Activated T-cell treated with anti-CD3 and anti-CD28 coated beads, Interleukin-2, amount 50 U/mL, for 48 hours (primary cell): ENCODE data around the gene CNOT3.
A peak's percentile ranks its signal among the peaks of the same experiment; 100 is the strongest.
"Not testable (repeated sequence)": the region's sequence is repeated elsewhere in the genome, so short reads cannot be mapped to it uniquely, and the experiment has no call there.

Experiments used
- DNase-seq, 2 experiments: peaks; one replicate each; pipeline ENCODE4 v3.0.0-alpha.2; 2020

Gene CNOT3

DNA sequence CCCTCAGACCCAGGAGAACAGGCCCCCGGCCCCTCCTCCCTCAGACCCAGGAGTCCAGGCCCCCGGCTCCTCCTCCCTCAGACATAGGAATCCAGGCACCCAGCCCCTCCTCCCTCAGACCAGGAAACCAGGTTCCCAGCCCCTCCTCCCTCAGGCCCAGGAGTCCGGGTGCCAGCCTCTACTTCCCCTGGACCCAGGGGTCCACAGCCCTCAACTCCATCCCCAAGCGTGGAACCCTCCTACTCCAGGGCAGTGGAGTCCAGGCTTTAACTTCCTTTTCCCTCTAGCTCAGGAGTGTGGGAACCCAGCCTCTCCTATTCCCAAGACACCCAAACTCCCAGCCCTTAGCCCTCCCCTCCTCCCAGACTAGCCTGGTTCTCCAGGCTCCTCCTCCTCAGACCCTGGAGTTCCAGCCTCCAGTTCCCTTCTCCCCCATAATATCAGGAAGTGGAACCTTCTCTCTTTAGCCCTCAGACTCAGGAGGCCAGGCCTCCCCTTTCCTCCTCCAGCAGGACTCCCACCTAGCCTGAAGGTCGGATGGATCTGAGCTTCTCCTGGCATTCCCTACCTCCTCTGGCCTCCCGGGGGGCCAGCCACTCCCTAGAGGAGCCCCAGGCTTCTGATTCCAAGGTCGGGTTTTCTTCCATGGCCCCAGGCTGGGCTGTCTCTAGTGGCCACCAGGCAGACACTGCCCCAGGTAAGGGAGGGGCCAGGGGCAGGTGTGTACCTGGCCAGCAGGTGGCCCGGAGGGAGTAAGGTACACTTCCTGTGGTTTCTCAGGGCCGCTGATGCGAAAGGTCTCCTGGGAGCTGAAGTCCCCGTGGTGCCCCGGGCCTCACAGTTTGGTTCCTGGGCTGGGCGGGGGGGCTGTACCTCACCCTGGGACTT, 35.2 kb downstream of the CNOT3 start, which contains the start of gene TMC4:
Gene TMC4 (minus strand): TSS at position 690 of the 888 bp plus-strand sequence. CDS start 43 bp downstream, at position 647.
- DNase-seq, result no peak

DNA sequence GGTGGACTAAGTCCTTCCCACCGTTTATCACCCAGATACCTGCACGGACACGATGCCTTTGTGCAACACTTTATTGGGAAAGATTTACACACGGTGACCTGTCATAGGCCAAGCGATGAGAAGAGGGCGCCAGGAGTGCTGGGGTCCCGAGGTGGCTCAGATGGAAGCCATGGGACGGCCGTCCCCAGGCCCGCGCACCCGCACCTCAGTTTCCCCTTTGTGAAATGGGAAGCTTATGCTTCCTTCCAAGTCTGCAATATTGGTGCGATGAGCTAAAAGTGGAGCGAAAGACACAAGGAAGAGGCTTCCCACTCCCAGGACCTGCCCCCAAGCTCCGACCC, 35.8 kb downstream of the CNOT3 start:
- no peak for DNase-seq

DNA sequence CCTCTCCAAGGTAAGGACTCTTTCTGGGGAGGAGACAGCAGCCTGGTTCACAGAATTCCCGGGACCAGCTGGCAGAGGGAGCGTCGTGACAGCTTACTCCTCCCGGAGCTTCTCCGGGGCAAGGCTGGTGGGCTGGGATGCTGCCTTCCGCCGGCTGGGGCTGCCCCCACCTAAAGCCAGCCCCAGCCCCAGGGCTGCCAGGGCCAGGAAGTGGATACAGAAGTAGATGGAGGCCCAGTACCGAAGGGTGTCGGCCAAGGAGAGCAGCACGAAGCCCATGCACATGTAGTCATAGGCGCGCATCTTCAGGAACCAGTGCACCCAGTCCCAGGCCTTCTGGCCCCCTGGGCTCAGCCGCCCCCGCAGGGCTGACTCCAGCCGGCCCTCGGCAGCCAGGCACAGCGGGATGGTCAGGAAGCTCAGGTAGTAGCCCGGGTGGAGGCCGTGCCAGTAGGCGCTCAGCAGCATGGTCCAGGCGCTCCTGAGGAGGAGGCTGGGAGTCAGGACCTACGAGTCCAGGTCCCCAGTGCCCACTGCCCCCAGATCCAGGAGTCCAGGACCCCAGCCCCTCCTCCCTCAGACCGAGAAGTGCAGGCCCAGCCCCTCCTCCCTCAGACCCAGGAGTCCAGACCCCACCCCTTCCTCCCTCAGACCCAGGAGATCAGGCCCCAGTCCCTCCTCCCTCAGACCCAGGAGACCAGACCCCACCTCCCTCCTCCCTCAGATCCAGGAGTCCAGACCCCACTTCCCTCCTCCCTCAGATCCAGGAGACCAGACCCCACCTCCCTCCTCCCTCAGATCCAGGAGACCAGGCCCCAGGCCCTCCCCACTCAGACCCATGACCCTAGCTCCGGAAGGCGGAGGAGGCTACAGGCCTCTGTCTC, 36.6 kb downstream of the CNOT3 start:
- DNase-seq, result no peak

DNA sequence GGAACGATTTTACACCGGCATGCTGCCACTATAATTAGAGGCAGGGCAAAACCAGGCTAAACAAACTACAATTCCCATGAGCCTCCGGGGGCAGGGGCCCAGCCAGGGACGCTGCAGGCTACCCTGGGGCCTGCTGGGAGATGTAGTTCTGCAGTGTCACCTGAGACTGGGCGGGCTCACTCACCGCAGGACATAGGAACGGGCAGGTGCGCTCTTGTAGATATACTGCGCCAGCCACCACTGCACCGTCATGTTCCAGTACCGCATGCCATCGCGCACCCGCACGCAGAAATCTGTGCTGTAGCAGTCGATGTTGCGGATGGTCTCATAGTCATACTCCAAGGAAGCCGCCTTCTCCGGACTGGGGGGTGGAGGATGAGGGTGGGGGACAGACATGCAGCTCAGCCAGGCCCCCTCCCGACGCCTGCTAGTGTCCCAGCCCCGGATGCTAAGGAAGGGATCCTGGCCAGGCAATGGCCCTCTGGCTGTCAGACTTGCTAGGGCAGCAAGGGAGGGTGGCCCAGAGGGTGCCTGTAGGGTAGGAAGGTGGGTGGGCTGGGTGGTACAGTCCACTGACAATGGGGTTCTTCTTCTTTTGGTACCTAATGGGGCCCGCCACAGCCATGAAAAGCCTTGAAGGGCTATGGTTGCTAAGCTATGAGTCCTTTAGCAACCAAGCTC, 41.2 kb downstream of the CNOT3 start:
- DNase-seq, result peak; percentile 45 to 65

DNA sequence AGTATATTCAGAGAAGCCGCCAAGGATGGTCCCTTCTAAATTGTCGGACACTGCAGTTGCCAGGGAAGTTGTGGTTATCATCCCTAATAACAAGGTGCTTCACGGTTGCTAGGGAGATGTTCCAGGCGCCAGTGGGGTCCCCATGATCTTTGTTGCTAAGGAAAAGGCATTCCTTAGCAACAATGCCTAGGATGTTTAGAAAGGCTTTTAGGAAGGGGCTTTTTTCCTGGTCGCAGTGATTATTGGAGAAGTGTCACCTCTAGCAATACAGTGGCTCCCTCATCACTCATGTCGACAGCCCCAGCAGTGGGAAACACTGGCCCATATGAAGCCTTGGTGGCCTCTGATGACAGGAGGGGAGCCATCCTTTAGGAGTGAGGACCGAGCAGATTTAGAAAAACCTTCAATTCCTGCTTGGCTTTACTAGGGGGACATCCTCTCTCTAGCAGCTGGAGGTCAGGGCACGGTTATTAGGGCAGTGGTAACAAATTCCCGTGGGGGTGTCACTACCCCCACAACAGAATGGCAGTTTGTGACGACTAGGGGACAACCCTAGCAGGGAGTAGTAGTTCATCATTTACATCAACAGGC, 41.8 kb downstream of the CNOT3 start:
- DNase-seq, result no peak

DNA sequence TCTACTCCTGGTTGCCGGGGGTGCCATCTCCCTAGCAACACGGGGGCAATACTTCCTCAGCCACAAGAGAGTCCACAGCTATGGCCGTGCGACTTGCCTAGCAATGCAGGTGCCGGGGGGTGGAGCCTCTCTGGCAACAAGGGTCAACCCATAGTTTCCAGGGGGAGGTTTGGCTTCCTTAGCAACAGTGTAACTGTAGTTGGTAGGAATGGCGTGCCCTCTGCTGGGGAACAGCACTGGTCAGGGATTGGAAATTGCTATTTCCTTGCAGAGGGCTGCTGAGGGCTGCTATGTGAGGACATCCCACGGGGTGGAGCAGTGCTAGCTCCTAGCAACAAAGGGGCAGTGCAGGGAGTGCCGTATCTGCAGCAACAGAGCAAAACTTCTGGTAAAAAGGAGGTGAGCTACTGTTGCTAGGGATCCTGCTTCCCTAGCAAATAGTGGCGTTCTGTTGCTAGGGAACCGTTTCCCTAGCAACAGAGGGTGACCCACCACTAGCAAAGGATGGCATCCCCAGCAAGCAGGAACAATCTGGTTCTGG, 42.4 kb downstream of the CNOT3 start:
- DNase-seq, result no peak

DNA sequence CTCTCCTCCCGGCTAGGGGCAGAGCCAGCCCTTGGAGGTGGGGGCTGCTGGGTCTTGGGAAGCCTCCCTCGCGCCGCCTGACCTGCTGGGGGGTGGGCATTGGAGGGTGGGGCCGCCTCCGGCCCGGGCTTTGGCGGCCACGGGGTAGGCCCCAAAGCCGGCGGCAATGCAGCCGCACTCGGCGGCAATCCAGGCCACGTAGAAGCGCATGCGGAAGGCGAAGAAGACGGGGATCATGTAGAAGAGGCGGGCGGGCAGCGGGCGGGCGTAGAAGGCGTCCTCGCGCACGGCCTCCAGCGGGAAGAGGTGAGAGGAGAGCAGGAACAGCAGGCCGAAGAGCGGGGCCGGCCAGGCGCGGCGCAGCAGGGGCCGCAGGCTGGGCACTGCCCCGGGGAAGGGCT, 43.1 kb downstream of the CNOT3 start:
- no peak for DNase-seq

DNA sequence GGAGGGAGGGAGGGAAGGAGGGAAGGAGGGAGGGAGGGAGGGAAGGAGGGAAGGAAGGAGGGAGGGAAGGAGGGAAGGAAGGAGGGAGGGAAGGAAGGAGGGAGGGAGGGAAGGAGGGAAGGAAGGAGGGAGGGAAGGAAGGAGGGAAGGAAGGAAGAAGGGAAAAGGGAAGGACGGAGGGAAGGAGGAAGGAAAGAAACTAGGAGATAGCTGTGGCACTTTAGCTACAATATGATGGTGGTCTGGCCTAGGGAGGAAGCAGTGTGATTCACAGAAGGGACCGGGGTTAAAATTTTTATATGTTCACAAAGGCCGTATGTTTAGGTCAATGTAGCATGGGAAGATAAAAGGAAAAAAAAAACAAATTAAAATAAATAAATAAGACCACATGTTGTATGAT, 44.3 kb downstream of the CNOT3 start:
- DNase-seq, result not testable (repeated sequence)

DNA sequence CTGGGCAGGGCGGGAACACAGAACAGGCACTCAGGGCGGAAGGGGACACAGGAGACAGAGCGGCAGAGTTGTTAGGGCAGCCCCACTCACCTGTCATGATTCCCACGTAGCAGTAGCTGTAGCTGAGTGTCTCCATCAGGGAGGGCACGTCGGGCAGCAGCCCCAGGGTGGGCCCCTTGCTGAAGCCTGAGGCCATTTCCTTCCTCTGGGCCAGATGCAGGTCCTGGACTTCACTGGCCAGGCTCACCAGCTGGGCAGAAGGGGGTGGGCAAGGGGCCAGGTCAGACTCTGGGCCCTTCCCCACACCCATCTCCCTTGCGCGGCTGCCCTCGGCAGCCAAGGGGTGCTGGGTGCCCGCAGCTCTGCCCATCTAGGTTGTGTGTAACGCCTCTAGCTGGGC, 45.9 kb downstream of the CNOT3 start:
- no peak for DNase-seq

DNA sequence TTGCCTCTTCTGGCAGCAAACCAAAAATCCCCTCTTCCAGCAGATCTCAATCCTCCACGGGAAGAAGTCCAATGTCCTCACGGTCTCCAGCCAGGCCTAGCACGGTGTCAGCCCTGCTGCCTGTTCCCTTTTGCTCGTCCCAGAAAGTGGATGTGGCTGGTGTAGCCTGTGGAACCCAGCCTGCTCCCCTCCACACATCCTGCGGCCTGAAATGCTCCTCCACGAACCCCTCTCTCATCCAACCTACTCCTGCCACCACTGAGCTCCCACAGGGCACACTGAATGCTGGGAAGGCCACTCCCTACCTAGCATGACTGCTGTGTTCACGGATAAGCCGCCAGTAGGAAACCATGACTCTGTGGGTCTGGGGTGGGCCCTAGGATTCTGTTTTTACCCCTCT, 48.8 kb downstream of the CNOT3 start:
- DNase-seq, result no peak

DNA sequence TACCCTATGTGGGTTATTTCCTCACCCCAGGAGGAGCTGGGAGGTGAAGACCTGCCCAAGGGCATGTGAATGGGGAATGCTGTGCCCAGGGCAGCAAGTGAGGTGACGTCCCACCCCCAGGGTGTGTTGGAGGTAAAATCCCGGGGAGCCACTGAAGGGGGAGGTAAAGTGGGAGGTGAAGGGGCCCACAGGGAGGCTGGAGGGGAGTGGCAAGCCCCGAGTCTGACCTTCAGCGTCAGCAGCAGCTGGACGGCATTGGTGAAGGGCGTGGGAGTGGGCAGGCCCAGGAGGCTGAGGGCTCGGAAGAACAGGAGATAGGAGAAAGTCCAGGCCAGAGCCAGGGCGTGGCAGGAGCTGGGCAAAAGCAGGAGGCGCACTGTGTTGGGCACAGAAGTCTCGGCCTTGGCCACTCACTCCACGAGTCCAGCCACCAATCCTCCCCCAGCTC, 49.4 kb downstream of the CNOT3 start:
- DNase-seq, result no peak

DNA sequence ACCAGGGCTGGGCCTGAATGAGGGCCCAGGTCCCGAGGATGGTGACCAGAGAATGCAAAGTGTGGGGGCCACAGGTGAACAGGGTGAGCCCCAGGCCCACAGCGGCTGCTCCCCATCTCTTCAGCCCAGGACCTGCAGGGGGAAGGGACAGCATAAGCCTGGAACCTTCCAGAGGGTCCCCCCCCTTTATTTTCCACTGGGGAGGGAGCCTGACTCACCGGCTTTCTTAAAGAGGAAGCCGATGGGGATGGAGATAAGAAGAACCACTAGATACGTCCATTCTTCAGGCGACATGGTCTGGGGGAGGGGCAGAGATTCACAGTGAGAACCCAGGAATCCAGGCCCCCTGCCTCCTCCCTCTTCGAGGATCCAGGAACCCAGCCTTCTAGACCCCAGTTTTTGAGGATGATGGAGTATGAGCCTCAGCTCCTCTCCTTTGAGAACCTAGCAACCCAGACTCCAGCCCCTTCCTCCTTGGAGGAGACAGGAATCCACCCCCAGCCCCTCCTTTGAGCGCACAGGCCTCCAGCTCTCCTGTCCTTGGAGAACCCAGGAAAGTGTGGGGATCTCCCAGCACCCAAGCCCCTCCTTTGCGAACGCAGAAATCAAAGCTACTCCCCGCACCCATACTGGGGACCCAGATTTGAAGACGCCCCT, 50.8 kb downstream of the CNOT3 start:
- peak; percentile 72 to 73 for DNase-seq

DNA sequence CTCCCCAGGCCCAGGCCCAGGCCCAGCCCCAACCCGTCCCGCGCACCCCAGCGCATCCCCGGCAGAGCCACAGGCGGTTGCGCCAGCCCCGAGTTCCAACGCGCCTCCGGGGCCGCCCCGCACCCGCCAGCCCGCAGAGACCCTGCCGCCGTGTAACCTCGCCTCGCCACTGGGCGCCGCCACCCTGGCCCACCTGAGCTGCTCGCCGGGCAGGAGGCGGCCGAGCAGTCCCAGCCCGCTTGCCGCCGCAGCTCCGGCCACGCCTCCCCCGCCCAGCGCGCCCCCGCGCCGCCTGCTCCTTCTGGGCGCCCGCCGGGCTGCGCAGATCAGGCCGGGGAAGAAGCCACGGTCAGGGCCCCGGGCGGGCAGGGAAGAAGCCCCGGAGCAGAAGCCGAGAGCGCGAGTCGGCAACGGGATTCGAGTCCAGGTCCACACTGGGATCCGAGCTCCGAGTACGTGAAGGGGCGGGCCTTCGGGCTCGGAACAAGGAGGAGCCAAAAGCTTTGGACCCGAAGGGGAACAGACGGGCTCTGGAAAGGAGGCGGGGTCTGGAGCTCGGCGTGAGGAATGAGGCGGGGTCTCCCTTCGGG, 51.7 kb downstream of the CNOT3 start, which contains the start of gene MBOAT7:
Gene MBOAT7 (minus strand): TSS at position 436 of the 590 bp plus-strand sequence. CDS start 1,072 bp downstream, outside the sequence.
- no peak for DNase-seq

DNA sequence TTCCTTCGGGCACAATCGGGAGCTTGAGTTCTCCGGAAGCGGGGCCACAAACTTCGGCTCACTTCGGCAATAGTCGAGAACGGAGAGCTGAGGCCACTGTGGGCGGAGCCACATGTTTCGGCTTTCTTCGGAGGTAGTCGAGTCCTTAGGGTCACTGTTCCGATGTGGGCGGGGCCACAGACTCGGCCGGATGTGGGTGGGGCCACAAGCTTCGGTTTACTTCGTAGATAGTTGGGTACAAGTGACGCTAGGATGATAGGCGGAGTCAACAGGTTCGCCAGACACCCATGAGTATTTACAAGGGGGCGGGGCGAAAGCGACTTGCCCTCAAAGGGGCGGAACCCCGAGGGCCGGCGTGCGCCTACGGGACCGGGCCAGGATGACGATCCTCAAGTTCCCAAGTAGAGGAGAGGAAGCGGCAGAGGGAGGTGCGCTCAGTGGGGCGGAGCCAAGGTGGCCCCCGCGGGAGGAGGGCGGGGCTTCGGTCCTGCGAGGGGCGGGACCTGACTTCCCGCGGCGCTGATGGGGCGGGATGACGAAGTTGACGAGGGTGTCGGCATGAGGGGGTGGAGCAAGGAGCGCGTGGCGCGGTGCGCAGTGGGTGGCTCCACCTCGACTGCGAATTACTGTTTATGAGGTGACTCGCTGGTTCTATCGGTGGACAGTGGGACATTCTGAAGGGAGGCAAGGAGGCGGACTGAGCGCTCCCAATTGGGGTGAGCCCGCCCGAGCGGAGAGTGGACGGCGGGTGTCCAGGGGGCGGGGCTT, 52.4 kb downstream of the CNOT3 start:
- DNase-seq, result peak; percentile 100

DNA sequence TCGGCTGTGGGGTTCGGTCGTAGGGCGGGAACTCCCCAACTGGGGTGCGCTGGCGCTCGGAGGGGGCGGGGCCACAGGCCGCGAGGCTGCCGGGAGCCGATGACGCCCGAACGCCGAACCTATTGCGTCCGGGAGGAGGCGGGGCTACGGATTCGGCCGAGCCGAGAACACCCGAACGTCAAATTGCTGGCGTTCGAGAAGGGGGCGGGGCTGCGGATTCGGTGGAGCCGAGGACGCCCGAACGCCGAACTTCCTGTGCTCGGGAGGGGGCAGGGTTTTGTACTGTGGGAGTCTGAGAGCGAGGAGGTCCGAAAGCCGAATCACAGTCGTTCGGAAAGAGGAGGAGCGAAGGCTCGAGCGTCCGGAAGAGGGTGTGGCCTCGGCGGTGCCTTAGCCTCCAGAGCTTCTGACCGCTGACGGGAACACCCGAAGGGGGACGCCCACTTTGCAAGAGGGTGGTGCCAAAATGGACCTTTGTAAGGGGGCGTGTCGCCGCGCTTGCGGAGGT, 53.0 kb downstream of the CNOT3 start:
- peak; percentile 100 for DNase-seq

DNA sequence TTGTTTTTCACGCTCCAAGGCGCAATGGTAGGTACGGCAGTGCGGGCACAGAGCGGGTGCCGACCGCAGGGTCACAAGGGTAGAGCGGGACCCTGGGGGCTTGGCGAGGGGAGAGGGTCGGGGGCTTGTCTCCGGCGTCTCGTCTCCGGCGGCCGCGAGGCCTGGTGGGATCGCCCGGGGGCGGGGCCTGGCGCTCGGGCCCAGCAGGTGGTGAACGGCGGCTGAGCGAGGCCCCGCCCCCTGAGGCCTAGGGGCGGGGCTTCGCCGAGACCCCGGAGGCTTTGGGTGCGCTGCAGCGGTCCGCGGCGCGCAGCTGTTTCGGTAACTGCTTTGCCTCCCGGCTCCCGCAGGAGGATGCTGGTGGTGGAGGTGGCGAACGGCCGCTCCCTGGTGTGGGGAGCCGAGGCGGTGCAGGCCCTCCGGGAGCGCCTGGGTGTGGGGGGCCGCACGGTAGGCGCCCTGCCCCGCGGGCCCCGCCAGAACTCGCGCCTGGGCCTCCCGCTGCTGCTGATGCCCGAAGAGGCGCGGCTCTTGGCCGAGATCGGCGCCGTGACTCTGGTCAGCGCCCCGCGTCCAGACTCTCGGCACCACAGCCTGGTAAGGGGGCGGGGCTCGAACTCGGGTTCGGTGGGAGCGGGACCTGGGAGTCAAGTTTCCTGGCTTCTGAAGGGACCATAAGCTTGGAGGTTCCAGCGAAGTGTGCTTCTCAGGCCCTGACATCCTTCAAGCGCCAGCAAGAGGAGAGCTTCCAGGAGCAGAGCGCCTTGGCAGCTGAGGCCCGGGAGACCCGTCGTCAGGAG, 53.6 kb downstream of the CNOT3 start, which contains the start of gene TSEN34:
Gene TSEN34 (plus strand): TSS at position 298 of the 800 bp plus-strand sequence. CDS start 57 bp downstream, at position 355.
- DNase-seq, result peak in 1 of 2 experiments; percentile 91

DNA sequence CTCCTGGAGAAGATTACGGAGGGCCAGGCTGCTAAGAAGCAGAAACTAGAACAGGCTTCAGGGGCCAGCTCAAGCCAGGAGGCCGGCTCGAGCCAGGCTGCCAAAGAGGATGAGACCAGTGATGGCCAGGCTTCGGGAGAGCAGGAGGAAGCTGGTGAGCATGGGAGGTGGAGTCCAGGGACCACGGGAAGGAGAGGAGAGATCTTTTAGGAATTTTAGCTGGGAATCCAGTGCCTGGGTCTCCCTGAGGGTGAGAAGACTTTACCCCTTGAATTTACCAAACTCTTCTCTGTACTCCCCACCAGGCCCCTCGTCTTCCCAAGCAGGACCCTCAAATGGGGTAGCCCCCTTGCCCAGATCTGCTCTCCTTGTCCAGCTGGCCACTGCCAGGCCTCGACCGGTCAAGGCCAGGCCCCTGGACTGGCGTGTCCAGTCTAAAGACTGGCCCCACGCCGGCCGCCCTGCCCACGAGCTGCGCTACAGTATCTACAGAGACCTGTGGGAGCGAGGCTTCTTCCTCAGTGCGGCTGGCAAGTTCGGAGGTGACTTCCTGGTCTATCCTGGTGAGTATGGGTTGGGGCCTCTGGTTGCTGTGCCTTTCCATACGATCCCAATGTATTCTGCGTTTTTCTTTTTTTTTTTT, 54.4 kb downstream of the CNOT3 start:
- DNase-seq, result no peak

DNA sequence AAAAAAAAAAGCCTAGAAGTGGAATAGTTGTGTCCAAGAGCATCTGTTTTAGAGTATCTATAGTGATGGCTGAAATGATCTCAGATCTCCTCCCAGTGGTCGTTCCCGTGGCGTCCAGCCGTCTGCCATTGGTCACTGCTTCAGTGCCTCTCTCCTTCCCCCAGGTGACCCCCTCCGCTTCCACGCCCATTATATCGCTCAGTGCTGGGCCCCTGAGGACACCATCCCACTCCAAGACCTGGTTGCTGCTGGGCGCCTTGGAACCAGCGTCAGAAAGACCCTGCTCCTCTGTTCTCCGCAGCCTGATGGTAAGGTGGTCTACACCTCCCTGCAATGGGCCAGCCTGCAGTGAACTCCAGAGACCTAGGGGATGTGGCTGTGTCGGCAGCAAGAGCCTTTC, 55.4 kb downstream of the CNOT3 start:
- no peak for DNase-seq

DNA sequence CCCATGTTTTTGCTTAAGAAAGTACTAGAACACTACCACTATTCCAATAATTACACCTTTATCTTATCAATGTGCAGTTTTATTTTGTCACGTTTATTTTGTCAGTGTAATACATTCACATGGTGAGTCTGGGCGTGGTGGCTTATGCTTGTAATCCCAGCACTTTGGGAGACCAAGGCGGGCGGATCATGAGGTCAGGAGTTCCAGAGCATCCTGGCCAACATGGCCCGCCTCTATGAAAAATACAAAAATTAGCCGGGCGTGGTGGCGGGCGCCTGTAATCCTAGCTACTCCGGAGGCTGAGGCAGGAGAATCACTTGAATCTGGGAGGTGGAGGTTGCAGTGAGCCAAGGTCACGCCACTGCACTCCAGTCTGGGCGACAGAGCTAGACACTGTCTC, 56.9 kb downstream of the CNOT3 start:
- not testable (repeated sequence) for DNase-seq
